Esophagus muscularis mucosa (tissue), 4 donors: ENCODE data around the gene CUX1.

ENCODE experiments used
- EP300 ChIP-seq: sonication (generic); formaldehyde crosslinking; IDR thresholded peaks from one replicate; pipeline ENCODE4 v1.6.1; 2017; ENCODE audit warnings: antibody characterized with exemption
- POLR2A ChIP-seq: fragments of 450-650 bp; IDR thresholded peaks from one replicate; pipeline ENCODE4 v1.6.1; 2017; ENCODE audit warnings: antibody characterized with exemption, moderate library complexity, mild to moderate bottlenecking, low read depth
- POLR2AphosphoS5 ChIP-seq, 2 donors: sonication (generic); formaldehyde crosslinking; IDR thresholded peaks; one replicate each; pipeline ENCODE4 v1.6.1; 2017; ENCODE audit warnings: antibody characterized with exemption in 2 of 2
- TF ChIP-seq, protein P1 (sequence below), 3 experiments: fragments of 200-600 bp in 2 of 3; fragments of 450-650 bp in 1 of 3; sonication (generic) in 2 of 3; IDR thresholded peaks; one replicate each; pipeline ENCODE4 v1.5.1; 2017 to 2019; ENCODE audit warnings: antibody characterized with exemption in 3 of 3, mild to moderate bottlenecking in 2 of 3, moderate library complexity in 1 of 3

- TF ChIP-seq, protein P1, sequence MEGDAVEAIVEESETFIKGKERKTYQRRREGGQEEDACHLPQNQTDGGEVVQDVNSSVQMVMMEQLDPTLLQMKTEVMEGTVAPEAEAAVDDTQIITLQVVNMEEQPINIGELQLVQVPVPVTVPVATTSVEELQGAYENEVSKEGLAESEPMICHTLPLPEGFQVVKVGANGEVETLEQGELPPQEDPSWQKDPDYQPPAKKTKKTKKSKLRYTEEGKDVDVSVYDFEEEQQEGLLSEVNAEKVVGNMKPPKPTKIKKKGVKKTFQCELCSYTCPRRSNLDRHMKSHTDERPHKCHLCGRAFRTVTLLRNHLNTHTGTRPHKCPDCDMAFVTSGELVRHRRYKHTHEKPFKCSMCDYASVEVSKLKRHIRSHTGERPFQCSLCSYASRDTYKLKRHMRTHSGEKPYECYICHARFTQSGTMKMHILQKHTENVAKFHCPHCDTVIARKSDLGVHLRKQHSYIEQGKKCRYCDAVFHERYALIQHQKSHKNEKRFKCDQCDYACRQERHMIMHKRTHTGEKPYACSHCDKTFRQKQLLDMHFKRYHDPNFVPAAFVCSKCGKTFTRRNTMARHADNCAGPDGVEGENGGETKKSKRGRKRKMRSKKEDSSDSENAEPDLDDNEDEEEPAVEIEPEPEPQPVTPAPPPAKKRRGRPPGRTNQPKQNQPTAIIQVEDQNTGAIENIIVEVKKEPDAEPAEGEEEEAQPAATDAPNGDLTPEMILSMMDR (IDR thresholded peaks at IDR 0.05) = no peak
- no peak for TF ChIP-seq POLR2AphosphoS5 (IDR thresholded peaks at IDR 0.05)
- no peak for TF ChIP-seq POLR2A
- no peak for TF ChIP-seq EP300
These were observed 372.3 kb downstream of the CUX1 start for GRCh38 chr7:102189756-102190155.
